Esophagus squamous epithelium (tissue), 4 donors: ENCODE results near the gene MRGPRX2.

ENCODE experiments used
- CTCF ChIP-seq, 6 experiments: fragments of 450-650 bp in 4 of 6; fragments of 200-600 bp in 2 of 6; sonication (generic) in 2 of 6; IDR thresholded peaks; one replicate each; pipeline ENCODE4 v1.5.1; 2016 to 2019; ENCODE audit warnings: antibody characterized with exemption in 6 of 6, mild to moderate bottlenecking in 4 of 6, moderate library complexity in 4 of 6
- POLR2A ChIP-seq, 4 donors: fragments of 450-650 bp; IDR thresholded peaks; one replicate each; pipeline ENCODE4 v1.6.1; 2017; ENCODE audit warnings: antibody characterized with exemption in 4 of 4, mild to moderate bottlenecking in 4 of 4, moderate library complexity in 3 of 4

GRCh38 chr11:19089421-19089820, 28.9 kb upstream of the MRGPRX2 start:
- TF ChIP-seq POLR2A (IDR thresholded peaks at IDR 0.05) (no peak), CTCF (IDR thresholded peaks at IDR 0.05) (no peak)
